ENCODE results near the gene SNAI1.
A peak's percentile ranks its signal among the peaks of the same experiment; 100 is the strongest.
"Not testable (repeated sequence)": the region's sequence is repeated elsewhere in the genome, so short reads cannot be mapped to it uniquely, and the experiment has no call there.

Gene SNAI1

GRCh38 chr20:49982346-49983122, at the start of gene SNAI1:
Gene SNAI1, plus strand, starts transcription at chr20:49982980. Its CDS starts 80 bp downstream, at chr20:49983060.
- no peak for DNase-seq (ENCODE audit: low read depth)

- no peak for DNase-seq (ENCODE audit: low read depth)
Measured at GRCh38 chr20:49935746-49936152, 47.0 kb upstream of the SNAI1 start.

DNA sequence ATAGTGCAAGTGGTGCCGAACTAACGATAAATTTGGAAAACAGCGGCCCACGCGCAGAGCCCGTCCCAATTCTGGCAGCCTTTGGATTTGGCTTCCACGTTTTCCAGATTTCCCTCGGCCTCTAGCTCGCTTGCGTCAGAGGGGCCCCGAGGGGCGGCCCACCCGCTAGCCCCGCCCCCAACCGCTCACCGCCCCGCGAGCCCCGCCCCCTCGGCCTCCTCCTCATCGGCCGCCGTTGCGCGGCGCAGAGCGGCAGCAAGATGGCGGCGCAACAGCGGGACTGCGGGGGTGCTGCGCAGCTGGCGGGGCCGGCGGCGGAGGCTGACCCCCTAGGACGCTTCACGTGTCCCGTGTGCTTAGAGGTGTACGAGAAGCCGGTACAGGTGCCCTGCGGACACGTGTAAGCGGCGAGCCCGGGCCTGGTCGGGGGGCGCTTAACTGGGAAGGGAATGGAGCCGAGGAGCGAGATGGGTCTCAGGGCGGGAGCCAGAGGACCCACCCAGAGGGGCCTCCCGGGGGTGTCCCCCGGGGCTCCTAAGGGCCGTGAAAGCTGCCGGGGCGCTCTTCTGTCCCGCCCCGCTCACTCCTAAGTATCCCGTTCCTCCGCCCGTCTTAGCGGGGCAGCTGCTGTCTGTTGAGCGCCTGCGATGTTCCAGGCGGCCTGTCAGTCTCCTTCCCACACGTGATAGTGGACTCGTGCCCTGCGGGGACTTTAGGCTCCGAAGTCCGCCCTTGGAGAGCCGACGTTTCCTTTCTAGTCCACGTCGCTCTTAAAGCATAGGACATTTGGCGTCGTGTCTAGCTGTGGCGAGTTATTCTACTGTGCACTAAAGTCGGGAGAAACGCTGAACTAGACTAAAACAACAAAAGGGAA, 46.4 kb upstream of the SNAI1 start, which contains the start of gene RNF114:
Gene RNF114 (plus strand): TSS at position 245 of the 874 bp plus-strand sequence. CDS start 16 bp downstream, at position 261.
- peak; percentile 43 for DNase-seq (ENCODE audit: low read depth)

GRCh38 chr20:49937027-49937929, 45.5 kb upstream of the SNAI1 start:
- no peak for DNase-seq (ENCODE audit: low read depth)

GRCh38 chr20:49938173-49939163, 44.3 kb upstream of the SNAI1 start:
- DNase-seq (ENCODE audit: low read depth), result no peak

GRCh38 chr20:49941456-49941855, 41.3 kb upstream of the SNAI1 start:
- DNase-seq (ENCODE audit: low read depth), result no peak

GRCh38 chr20:49942303-49942702, 40.5 kb upstream of the SNAI1 start:
- no peak for DNase-seq (ENCODE audit: low read depth)

- no peak for DNase-seq (ENCODE audit: low read depth)
Measured at GRCh38 chr20:49942942-49943341, 39.8 kb upstream of the SNAI1 start.

DNA sequence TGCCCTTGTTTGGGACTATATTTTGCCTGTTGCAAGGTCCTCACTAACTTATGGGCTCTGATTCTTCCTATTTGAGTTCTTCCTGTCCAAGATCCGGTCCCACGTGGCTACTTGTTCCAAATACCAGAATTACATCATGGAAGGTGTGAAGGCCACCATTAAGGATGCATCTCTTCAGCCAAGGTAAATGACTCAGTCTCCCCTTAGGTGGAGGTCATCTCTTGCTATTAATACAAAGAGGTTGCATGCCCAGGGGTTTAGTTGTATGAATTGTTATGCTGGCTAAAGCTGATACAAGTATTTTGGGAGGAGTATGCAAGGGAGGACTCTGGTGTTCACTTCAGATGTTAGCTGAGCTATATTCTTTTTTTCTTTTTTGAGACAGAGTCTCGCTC, 37.5 kb upstream of the SNAI1 start:
- no peak for DNase-seq (ENCODE audit: low read depth)

DNA sequence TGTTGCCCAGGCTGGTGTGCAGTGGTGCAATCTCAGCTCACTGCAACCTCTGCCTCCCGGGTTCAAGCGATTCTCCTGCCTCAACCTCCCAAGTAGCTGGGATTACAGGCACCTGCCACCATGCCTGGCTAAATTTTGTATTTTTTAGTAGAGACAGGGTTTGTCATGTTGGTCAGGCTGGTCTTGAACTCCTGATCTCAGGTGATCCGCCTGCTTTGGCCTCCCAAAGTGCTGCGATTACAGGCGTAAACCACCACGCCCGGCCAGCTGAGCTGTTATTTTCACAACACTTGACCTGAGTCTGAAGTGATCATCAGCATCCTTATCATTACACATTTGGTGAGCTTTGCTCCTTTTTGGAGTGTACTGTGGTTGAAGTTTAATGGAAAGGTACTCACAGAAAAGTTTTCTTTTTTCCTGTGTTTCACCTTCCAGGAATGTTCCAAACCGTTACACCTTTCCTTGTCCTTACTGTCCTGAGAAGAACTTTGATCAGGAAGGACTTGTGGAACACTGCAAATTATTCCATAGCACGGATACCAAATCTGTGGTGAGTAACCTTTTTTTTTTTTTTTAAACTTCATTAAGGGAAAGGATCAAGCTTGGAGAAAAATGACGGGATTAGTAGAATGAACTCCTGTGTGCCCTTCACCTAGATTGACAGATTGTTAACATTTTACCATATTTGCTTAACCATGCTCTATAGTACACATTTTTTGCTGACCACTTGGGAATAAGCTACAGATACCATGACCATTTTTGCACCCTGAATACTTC, 36.9 kb upstream of the SNAI1 start:
- DNase-seq (ENCODE audit: low read depth), result no peak

DNA sequence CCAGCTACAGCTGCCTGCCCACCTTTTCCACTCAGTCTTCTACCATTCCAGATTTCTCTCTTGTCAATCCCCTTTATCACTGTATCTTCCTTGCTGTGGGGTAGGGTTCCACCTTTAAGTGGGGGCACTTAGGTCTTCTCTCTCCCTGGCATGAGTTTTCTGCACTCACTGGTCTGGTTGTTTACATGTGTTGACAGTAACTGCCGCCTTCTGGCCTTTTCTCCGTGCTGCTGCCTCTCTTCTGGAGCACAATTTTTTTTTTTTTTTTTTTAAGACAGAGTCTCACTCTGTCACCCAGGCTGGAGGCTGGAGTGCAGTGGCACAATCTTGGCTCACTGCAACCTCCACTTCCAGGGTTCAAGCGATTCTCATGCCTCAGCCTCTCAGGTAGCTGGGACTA, 34.6 kb upstream of the SNAI1 start:
- no peak for DNase-seq (ENCODE audit: low read depth)

GRCh38 chr20:49948809-49949507, 33.8 kb upstream of the SNAI1 start:
- DNase-seq (ENCODE audit: low read depth), result peak; percentile 65

- peak; percentile 32 for DNase-seq (ENCODE audit: low read depth)
Measured at GRCh38 chr20:49951151-49951550, 31.6 kb upstream of the SNAI1 start.

DNA sequence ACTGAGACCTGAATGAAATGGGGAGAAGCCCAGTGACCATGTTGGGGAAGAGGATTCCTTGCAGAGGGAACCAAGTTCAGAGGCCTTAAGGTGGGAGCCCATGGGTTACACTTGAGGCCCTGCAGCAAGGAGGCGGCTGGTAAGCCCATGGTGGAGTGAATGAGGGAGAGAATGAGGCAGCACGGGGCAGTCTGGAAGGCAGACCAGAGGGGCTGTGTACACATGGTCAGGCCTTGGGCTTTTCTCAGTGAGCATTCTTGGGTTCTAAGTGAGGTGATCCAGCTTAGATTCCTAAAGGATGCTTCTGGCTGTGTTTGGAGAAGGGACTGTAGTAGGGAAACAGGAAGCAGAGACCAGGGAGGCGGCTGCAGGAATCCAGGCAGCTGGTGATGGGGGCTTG, 27.6 kb upstream of the SNAI1 start:
- DNase-seq (ENCODE audit: low read depth), result no peak

DNA sequence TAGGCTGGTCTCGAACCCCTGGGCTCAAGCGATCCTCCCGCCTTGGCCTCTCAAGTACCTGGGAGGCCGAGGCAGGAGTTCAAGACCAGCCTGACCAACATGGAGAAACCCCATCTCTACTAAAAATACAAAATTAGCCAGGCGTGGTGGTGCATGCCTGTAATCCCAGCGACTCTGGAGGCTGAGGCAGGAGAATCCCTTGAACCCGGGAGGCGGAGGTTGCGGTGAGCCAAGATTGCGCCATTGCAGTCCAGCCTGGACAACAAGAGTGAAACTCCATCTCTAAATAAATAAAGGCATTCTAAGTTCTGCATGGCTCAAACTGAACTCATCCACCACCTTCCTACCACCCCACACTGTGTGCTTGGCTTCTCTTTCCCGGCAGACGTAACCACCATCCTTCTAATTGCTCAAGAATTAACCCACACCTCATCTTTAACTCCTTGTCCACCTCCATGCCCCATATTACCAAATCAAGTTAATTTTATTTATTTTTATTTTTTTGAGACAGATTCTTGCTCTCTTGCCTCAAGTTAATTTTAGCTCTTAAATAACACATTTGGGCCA, 26.9 kb upstream of the SNAI1 start:
- not testable (repeated sequence) for DNase-seq (ENCODE audit: low read depth)

GRCh38 chr20:49956689-49957088, 26.1 kb upstream of the SNAI1 start:
- no peak for DNase-seq (ENCODE audit: low read depth)

- DNase-seq (ENCODE audit: low read depth), result not testable (repeated sequence)
Measured at GRCh38 chr20:49957089-49957938, 25.5 kb upstream of the SNAI1 start.

DNA sequence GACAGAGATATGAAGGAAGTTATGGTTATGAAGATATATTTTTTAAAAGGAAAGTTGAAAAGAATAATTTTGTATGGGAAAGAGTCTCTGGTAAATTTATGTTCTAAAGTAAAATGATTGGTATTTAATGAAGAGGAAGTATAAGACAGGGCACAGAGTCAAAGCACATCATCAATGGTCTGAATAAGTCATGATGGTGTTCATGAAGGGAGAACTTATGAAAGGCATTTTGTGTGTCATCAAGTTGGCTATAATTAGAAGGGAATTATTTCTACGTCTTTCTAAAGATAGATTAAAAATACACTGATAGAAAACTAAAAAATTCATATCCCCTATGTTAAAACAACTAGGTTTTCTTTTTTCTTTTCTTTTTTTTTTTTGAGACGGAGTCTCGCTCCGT, 21.4 kb upstream of the SNAI1 start:
- DNase-seq (ENCODE audit: low read depth), result no peak
